Measurements from ENCODE around the gene AMN.
"Not testable (repeated sequence)": the region's sequence is repeated elsewhere in the genome, so short reads cannot be mapped to it uniquely, and the experiment has no call there.

The AMN gene

GRCh38 chr14:102914474-102915291 lies 7.8 kb upstream of the AMN start:
- no peak for DNase-seq

- no peak for DNase-seq
Observed at GRCh38 chr14:102915292-102916110, 7.0 kb upstream of the AMN start.

- DNase-seq = no peak
Observed at GRCh38 chr14:102916347-102917055, 6.0 kb upstream of the AMN start.

DNA sequence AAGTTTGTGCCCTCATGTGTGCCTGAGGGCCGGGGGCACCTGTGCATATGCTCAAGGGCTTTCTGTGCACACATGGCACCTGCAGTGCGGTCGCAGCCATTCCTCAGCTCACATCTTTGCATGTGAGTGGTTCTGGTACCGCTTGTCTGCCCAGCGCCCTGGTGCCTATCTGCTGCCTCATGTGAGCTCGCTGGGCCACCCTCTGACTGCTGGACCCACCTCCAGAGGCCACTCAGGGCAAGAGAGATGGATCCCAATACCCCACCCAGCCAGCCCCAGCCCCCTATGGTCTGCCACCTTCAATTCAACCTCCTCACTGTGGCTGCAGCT lies 5.4 kb upstream of the AMN start:
- no peak for DNase-seq

- peak; percentile 48 for DNase-seq
Observed at GRCh38 chr14:102917469-102918211, 4.8 kb upstream of the AMN start.

DNA sequence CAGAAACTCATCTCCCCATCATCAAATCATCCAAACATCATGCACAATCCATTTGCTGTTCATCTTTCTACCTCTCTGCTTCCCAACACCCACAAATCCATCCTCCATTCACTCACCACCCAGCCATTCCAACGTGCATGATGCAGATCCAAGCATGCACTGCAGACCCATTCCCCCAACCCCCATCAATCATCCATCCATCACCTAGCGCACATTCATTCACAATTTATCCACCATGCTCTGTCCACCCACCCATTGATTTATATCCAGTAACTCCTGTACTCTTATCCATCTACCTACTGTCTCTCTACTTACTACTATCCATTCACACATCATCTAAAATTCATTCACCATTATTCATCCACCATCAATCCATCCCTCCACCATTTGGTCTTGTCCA lies 4.0 kb upstream of the AMN start:
- no peak for DNase-seq

GRCh38 chr14:102920273-102920997 lies 2.0 kb upstream of the AMN start:
- no peak for DNase-seq

GRCh38 chr14:102920998-102921304 lies 1.5 kb upstream of the AMN start:
- no peak for DNase-seq

GRCh38 chr14:102923201-102923924 lies 900 bp downstream of the AMN start:
- DNase-seq = no peak

- no peak for DNase-seq
Observed at GRCh38 chr14:102923925-102924486, 1.5 kb downstream of the AMN start.

GRCh38 chr14:102924632-102925588 lies 2.4 kb downstream of the AMN start:
- DNase-seq = peak; percentile 28

GRCh38 chr14:102925646-102926045 lies 3.2 kb downstream of the AMN start:
- no peak for DNase-seq

DNA sequence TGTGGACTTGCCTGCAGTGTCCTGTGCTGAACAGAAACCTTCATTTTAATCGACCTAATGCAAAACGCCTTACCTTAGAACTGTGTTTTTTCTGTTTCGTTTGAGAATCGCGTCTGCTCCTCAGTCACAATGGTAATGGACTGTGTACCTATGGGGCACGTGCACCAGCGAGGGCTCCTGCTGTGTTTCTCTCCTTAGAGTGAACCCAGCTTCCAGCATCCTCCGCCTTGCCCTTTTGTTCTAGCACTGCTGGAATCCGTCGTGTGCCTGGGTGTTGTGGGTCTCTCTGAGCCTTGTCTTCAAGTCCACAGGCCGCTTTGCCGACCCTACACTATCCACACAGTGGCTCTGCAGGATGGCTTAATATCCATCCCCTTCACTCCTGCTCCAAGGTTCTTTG lies 3.6 kb downstream of the AMN start:
- no peak for DNase-seq

DNA sequence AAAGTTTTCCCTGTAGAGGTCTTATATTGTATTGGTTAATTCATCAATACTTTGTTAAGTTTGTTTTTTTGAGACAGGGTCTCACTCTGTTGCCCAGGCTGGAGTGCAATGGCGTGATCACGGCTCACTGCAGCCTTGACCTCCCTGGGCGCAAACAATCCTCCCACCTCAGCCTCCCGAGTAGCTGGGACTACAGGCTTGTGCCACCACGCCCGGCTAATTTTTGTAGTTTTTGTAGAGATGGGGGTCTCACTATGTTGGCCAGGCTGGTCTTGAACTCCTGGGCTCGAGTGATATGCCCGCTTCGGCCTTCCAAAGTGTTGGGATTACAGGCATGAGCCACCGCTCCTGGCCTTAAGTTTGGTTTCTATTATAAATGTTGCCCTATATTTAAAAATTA lies 4.4 kb downstream of the AMN start:
- not testable (repeated sequence) for DNase-seq

- DNase-seq = no peak
Observed at GRCh38 chr14:102927346-102927877, 4.9 kb downstream of the AMN start.

- DNase-seq = no peak
Observed at GRCh38 chr14:102927878-102928411, 5.5 kb downstream of the AMN start.

GRCh38 chr14:102928412-102929240 lies 6.2 kb downstream of the AMN start:
- DNase-seq = peak; percentile 10
